Right ventricle myocardium superior (tissue), 1 donor: Measurements from ENCODE around the gene ZNF488. TPM values are rescaled to one million over a fixed set of nuclear protein-coding genes. Genes with fewer than 3 reads are reported as not detected.

ENCODE experiments used
- ATAC-seq: fragments of 200-7000 bp; cut with Tn5 transposase; one replicate; pipeline ENCODE4 v1.9.1; 2020; ENCODE audit warnings: mild to moderate bottlenecking; ENCODE audit not compliant: poor library complexity
- DNase-seq: peaks from one replicate; pipeline ENCODE4 v3.0.0-alpha.2; 2020
- intact Hi-C: fragments of 100-400 bp; cut with DNase I; formaldehyde crosslinking; loops from one replicate; pipeline ENCODE4 v1.11.2; 2022
- total RNA-seq: library from RNA; stranded (reverse); fragmentation: NEBNext Ultra II Directional; extraction: Animal tissue kit (Norgen Biotek cat#: 25700); gene quantifications from one replicate; pipeline ENCODE4 v1.2.1, GENCODE V29; 2021
- donor health status: DM: no; HTN: yes; CAD: no; lungs with severe emphysema.

The ZNF488 gene
- total RNA-seq, 1 donor from 2014 or later = not detected

GRCh38 chr10:47339759-47340607 is 44.1 kb downstream of the ZNF488 start:
- intact Hi-C loops = no loop called here
- DNase-seq (no peak), ATAC-seq (no peak)

GRCh38 chr10:47339186-47339735 is 44.8 kb downstream of the ZNF488 start:
- intact Hi-C loops = no loop called here
- DNase-seq (no peak), ATAC-seq (no peak)

- no peak for DNase-seq
- intact Hi-C loops = no loop called here
- ATAC-seq = no peak
These were observed 46.8 kb downstream of the ZNF488 start for GRCh38 chr10:47337310-47337709.

- no peak for DNase-seq
- intact Hi-C loops = no loop called here
- no peak for ATAC-seq
These were observed 47.5 kb downstream of the ZNF488 start for GRCh38 chr10:47336387-47337134.

- no peak for ATAC-seq
- intact Hi-C loops = no loop called here
- DNase-seq = no peak
These were observed 48.2 kb downstream of the ZNF488 start for GRCh38 chr10:47335906-47336305.

- DNase-seq (no peak), ATAC-seq (no peak)
- intact Hi-C loops = no loop called here
These were observed 49.4 kb downstream of the ZNF488 start for GRCh38 chr10:47334466-47335295.

GRCh38 chr10:47333532-47333931 is 50.6 kb downstream of the ZNF488 start:
- no peak for DNase-seq
- intact Hi-C loops = no loop called here
- no peak for ATAC-seq

GRCh38 chr10:47332946-47333345 is 51.1 kb downstream of the ZNF488 start:
- intact Hi-C loops = no loop called here
- ATAC-seq (no peak), DNase-seq (no peak)

- ATAC-seq (no peak), DNase-seq (no peak)
- intact Hi-C loops = no loop called here
These were observed 51.7 kb downstream of the ZNF488 start for GRCh38 chr10:47332371-47332770.

- DNase-seq = no peak
- intact Hi-C loops = no loop called here
These were observed 52.1 kb downstream of the ZNF488 start for GRCh38 chr10:47331954-47332353.

GRCh38 chr10:47331491-47331890 is 52.6 kb downstream of the ZNF488 start:
- ATAC-seq = no peak
- intact Hi-C loops = no loop called here
- no peak for DNase-seq

More at GRCh38 chr10:47331954-47332353, 52.1 kb downstream of the ZNF488 start:
- ATAC-seq = no peak

GRCh38 chr10:47330804-47331203 is 53.3 kb downstream of the ZNF488 start:
- intact Hi-C loops = no loop called here
- no peak for DNase-seq
- peak; percentile 41 for ATAC-seq

- intact Hi-C loops = no loop called here
- DNase-seq = no peak
- no peak for ATAC-seq
These were observed 53.7 kb downstream of the ZNF488 start for GRCh38 chr10:47330366-47330765.

GRCh38 chr10:47329855-47330254 is 54.2 kb downstream of the ZNF488 start:
- DNase-seq (no peak), ATAC-seq (no peak)
- intact Hi-C loops = no loop called here

GRCh38 chr10:47326927-47327330 is 57.2 kb downstream of the ZNF488 start:
- intact Hi-C loops = no loop called here
- no peak for DNase-seq
- peak; percentile 79 for ATAC-seq

- intact Hi-C loops = no loop called here
- DNase-seq (no peak), ATAC-seq (peak; percentile 66)
These were observed 57.7 kb downstream of the ZNF488 start for GRCh38 chr10:47326306-47326926.

GRCh38 chr10:47325303-47326291 is 58.5 kb downstream of the ZNF488 start:
- DNase-seq (no peak), ATAC-seq (no peak)
- intact Hi-C loops = no loop called here
